IPS-NIHi7 (cell line): ENCODE results near the gene ALG12.

Source experiments
- DNase-seq: peaks from one replicate; pipeline ENCODE4 v3.0.0; 2012; ENCODE audit warnings: mixed read lengths; ENCODE audit errors: extremely low spot score

Gene ALG12

GRCh38 chr22:49917974-49918910, at the start of gene ALG12, which contains the start of gene CRELD2:
Gene ALG12 (minus strand): TSS chr22:49918438. CDS start chr22:49913765, 4,673 bp downstream.
Gene CRELD2 (plus strand): TSS chr22:49918634. CDS start chr22:49918770, 136 bp downstream.
- DNase-seq, result peak; percentile 100

GRCh38 chr22:49967706-49968208, 49.5 kb upstream of the ALG12 start:
- no peak for DNase-seq

GRCh38 chr22:49966774-49967705, 48.8 kb upstream of the ALG12 start:
- no peak for DNase-seq

GRCh38 chr22:49966041-49966773, 48.0 kb upstream of the ALG12 start:
- DNase-seq, result no peak

GRCh38 chr22:49965091-49966040, 47.1 kb upstream of the ALG12 start:
- DNase-seq, result no peak

GRCh38 chr22:49964136-49965090, 46.2 kb upstream of the ALG12 start:
- no peak for DNase-seq

- DNase-seq, result no peak
Measured at GRCh38 chr22:49963647-49964026, 45.4 kb upstream of the ALG12 start.

GRCh38 chr22:49962751-49963646, 44.8 kb upstream of the ALG12 start:
- DNase-seq, result no peak

GRCh38 chr22:49962012-49962750, 43.9 kb upstream of the ALG12 start:
- DNase-seq, result peak; percentile 81

GRCh38 chr22:49961601-49962011, 43.4 kb upstream of the ALG12 start:
- DNase-seq, result no peak

GRCh38 chr22:49961005-49961600, 42.9 kb upstream of the ALG12 start:
- DNase-seq, result no peak

- DNase-seq, result peak; percentile 97
Measured at GRCh38 chr22:49960159-49961004, 42.1 kb upstream of the ALG12 start, which contains the start of gene PIM3. Gene PIM3 (plus strand): TSS chr22:49960772. CDS start chr22:49960948, 176 bp downstream.

- peak; percentile 61 for DNase-seq
Measured at GRCh38 chr22:49959782-49960158, 41.5 kb upstream of the ALG12 start.

- no peak for DNase-seq
Measured at GRCh38 chr22:49958931-49959781, 40.9 kb upstream of the ALG12 start.
